CD4-positive, alpha-beta T cell treated with Interleukin-4 for 4 hours (primary cell): ENCODE data around the gene ALDH7A1.
"Not testable (repeated sequence)": the region's sequence is repeated elsewhere in the genome, so short reads cannot be mapped to it uniquely, and the experiment has no call there.

Source experiments
- DNase-seq: peaks from one replicate; pipeline ENCODE4 v3.0.0-alpha.2; 2020

The ALDH7A1 gene

DNA sequence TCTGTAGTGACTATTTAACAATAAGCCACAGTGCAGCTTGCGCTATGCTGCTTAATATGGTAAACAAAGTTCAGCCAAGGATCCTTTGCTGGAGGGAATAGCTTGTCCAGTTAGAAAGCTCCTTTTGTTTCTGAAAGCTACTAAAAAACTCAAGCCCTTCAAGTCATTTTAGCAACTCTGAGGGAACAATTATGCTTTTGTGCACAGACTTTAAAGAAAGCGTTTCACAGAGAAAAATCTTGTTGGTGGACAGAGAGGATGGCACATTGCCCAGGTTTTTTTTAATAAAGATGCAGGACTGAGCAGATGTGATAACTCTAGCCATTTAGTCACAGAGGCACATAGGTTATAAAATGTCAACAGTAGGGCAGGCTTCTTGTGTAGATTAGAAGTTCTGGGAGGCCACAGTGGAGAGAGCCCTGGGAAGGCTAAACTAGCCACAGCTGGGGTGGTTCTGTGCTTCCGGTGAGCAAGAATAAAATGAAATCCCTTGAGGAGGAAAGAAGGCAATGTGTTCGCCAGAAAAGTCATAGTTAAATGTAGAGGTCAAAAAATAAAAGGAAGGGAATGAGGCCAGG lies 63.4 kb downstream of the ALDH7A1 start:
- no peak for DNase-seq

DNA sequence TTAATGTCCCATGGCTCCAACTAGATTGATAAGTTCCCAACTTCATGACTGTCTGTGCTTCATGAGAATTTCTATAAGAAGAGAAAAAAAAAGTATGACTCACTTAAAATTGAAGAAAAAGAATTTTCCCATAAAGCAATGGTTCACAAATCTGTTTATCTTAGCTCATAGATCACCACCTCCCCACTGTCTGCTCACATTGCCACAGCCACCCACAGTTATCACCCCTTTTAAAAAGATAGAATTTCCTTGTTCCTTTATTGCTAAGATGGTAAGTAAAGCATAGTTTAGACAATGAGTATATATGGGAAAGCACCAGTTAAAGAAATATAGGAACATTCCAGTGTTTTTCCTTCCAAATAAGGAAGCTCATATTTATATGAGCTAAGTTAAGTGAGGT lies 67.1 kb downstream of the ALDH7A1 start:
- no peak for DNase-seq

DNA sequence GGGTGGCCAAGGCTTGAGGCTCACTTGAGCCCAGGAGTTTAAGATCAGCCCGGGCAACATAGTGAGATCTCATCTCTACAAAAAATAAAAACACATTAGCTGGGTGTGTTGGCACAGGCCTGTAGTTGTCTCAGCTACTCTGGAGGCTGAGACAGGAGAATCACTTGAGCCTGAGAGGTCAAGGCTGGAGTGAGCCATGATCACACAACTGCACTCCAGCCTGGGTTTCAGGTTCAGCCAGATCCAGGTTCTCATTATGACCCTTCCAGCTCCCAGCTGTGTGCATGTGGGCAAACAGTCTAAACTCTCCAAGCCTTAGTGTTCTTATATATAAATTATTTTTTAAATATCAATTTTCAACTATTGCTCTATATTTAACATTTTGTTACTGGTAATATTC lies 67.9 kb downstream of the ALDH7A1 start:
- DNase-seq: no peak

DNA sequence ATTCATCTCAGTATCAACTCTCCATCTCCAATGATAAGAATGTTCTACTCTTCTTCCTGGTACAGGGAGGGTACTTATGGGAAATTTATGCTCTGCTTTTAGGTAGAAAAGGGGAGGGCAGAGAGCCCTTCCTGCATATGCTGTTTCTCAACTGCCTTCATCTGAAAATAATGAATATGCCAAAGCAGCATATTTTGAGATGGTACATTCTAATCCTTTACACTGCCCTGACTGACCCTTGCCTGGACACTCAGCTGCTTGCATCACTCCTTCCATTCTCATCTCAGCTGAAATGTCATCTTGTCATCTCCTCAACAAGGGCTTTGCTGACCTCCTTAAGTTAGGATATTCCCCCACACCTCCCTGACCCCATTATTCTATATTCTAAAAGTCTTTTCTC lies 68.5 kb downstream of the ALDH7A1 start:
- no peak for DNase-seq

DNA sequence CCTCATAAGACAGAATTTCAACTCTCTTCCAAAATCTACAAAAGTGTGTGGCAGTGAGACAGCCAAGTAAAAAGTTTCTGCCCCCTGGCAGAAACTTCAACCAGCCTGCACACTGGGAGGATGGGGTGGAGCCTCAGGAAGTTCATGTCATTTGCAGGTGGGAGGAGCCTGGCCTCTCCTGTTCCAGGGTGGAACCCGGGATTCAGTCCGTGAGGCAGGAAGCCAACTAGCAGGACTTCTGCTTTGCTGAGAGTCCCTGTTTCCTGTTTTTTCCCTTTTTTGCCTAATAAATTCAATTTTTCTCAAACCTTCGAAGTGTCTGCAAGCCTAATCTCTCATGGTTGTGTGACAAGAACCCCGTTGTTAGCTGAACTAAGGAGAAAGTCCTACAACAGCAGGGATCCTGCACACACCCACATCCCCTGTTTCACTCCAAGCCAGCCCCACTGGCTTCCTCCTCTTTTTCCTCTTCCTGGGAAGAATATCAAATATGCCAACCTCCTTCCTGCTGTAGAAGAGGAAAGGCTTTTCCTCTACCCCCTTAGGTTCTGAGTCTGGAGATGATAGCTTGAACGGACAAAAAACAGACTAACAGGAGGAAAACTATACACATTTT lies 69.3 kb downstream of the ALDH7A1 start:
- no peak for DNase-seq

DNA sequence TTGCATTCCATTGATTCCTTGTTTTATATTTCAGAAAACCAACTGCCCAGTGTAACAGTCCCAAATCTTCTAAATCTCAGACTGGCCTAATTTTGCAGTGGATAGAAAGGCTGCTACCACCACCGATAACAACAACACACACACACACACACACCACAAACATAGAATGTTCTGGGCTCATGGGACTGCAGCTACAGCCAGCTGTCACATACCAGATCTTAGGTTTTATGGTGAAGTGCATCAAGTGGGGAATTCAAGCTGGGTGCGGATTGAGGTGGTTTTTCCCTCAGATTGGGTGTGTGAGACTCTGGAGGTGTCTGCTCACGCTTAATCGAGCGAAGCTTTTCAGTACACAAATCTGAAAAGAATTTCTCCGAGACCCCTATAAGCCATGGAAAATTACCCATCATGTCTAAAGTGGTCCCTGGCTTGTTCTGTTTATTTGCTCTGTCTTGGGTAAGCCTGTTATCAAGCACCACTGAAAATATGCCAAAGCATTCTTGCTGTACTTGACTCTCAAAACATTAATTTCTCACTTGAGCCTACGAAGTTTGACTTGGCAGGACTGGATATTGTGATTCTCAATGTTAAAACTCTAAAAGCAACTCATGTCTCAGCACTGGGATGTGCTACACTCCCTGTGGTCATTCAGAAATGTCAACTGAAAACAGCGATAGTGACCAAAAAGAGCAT lies 71.1 kb downstream of the ALDH7A1 start:
- DNase-seq: no peak

DNA sequence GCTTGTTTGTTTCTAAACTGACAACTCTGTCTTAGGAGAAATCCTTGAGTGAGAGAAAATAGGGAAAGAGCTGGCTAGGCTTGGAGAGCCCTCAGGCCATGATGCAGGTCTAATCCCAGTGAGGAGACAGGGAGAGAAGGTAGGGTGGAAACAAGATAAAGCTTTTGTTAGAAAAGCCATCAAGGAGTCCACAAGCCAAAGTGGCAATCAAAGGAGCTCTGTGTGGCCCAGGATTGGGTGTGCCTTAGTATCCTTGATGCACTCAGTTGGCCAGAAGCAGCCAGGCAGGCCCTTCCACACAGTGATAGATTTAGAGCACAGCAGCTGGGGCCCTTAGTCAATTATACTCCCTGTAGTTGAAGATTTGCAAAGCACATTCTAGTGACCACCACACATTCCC lies 73.9 kb downstream of the ALDH7A1 start:
- DNase-seq: no peak

DNA sequence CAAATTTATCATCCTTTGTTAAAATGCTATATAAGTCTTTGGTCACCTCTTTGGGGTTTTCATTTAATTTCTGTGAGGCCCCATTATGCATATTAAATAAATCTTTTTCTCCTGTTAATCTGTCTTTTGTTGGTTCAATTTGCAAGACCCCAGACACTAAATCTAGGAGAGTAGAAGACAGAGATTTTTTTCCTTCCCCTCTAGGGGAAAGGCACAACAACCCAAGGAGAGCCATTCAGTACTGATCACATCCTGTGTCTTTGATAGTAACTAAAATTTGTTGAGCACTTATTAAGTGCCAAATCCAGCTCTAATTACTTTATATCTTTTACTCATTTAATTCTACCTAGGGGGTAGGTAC lies 74.4 kb downstream of the ALDH7A1 start:
- DNase-seq: no peak

DNA sequence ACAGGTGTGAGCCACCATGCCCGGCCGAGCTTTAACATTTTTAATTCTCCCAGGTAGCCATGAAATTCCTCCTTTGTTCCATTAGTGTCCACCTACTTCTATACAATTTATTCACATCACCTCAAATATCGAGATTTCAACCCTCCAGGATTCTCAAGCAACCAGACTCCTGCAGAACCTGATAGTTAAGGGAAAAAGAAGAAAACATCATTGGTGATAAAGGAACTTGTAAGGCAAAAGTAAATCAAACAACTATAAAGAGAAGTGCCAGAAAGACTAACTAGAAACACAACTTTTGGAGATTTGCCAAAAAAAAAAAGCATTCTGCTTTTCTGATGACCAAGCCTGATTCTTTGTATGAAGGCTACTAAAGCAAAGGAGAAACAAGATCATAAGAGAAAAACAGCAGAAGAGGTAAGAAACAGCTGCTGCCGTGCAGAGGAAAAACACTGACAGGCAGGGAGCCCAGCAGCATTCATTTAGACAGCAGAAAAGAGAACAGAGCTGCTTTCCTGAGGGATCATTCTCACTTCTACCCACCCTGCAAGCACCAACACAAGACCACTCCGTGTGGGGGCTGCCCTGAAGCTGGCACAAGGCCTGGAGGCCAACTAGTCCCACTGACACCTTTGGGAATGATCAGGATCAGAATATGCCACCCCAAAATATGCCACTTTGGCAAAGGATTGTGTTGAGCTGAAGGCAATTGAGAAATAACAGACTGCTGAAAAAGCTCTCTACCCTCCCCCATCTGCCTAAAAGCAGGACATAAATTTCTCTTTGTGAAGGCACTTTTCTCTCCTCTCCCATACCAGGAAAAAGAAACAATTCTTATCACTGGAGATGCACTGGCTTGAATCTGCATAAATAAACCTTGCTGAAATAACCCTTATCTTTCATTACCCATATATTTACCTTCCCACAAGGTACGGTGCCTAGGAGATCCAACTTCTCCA lies 75.1 kb downstream of the ALDH7A1 start:
- no peak for DNase-seq

DNA sequence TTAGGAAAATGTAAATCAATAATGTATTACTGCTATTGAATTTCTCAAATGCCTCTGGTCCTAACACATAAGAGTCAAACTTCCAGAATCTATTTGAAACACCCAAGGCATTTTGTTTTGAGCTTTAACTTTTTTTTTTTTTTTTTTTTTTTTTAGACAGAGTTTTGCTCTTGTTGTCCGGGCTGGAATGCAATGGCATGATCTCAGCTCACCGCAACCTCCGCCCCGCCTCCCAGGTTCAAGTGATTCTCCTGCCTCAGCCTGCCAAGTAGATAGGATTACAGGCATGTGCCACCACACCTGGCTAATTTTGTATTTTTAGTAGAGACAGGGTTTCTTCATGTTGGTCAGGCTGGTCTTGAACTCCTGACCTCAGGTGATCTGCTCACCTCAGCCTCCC lies 75.8 kb downstream of the ALDH7A1 start:
- not testable (repeated sequence) for DNase-seq

DNA sequence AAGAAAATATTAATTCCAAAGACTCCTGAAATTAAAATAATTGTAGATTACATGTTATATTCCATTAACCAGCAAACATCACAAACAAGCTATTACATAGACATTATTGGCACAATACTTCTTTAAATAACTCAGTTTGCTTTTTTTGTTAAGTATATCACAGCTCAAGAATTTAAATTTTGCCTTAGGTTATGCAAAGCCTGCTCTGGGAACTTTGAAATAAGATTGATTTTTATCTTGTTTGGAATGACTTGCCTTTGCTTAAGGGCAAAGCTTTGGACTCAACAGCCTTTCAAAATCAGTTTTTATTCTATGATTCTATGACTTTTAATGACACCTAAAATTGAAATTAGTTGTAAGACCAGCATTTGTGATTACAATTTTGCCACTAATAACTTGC lies 78.2 kb downstream of the ALDH7A1 start:
- no peak for DNase-seq

DNA sequence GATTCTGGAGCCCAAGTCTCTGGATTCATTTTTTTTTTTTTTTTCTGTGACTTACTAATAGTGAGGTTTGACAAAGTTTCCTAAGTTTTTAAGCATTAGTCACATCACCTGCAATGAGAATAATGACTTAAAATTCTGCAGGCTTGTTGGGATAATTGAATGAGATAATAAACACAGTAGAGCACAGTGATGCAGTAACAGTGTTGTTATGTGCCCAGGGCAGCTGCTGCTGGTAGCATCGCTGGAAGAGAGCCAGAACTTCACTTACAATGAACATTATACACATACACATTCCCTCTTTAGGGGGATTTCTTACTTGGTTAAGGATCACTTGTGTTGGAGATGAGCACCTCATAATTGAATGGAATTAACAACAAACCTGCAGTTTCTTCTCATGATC lies 78.9 kb downstream of the ALDH7A1 start:
- no peak for DNase-seq

DNA sequence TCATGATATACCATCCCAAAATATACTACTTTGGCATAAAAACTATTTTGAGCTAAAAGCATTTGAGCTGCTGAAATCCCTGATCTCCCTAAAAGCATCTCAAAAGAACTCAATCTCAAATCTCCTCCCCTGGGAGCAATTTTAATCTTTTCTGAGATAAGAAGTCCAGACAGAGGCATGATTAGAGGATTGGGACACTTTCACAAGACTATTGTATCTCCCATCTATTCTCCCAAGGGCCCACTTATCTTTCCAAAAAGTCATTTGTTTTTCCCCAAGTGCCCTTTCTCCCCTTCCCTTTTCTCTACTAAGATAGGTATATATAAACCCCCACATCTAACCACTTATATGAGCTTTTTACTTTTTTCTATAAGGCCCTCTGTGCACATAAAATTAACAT lies 79.7 kb downstream of the ALDH7A1 start:
- no peak for DNase-seq

DNA sequence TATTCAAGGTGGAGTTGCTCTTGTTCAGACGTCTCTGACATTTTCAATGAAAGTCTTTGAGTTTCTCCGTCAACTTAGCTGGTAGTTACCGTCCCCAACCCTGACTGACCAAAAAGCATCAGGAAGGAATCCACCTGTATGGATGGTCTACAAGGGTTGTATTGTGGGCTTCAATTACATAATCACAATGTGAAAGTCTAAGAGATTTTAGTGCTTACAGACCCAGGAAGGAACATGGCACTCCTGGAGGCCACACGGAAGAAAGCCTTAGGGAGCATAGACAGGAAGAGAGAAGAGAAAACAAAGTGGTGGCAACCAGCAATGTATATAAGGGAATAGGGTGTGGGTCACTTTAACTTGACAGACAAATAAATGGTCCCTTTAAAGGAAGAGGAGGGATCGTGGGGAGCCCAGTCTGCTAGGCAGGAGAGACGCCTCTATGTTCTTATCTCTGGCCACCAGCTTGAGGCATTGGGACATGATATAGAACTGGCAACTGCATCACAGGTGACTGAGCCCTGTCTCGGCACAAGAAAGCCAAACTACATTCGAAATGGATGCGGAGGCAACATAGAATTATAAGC lies 80.4 kb downstream of the ALDH7A1 start:
- no peak for DNase-seq

DNA sequence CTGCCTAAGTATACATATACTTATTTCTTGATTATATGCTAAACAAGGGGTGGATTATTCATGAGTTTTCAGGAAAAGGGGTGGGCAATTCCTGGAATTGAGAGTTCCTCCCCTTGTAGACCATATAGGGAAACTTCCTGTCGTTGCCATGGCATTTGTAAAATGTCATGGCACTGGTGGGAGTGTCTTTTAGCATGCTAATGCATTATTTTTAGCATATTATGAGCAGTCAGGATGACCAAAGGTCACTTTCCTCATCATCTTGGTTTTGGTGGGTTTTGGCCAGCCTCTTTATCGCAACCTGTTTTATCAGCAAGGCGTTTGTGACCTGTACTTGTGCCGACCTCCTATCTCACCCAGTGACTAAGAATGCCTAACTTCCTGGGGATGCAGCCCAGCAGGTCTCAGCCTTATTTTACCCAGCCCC lies 80.9 kb downstream of the ALDH7A1 start:
- DNase-seq: no peak

DNA sequence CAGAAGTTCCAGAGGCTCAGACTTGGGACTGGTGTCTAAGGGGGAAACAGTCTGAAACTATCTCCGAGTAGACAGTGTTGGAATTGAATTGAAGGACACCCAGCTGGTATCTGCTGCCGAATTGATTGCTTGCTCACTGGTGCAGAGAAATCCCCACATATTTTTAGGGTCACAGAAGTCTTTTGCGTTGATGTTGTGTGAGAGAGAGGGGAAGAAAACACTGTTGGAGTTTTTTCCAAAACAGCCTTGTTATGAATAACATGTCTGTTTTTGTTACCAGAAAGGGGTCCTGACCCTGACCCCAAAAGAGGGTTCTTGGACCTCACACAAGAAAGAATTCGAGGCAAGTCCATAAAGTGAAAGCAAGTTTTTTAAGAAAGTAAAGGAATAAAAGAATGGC lies 81.3 kb downstream of the ALDH7A1 start:
- no peak for DNase-seq

DNA sequence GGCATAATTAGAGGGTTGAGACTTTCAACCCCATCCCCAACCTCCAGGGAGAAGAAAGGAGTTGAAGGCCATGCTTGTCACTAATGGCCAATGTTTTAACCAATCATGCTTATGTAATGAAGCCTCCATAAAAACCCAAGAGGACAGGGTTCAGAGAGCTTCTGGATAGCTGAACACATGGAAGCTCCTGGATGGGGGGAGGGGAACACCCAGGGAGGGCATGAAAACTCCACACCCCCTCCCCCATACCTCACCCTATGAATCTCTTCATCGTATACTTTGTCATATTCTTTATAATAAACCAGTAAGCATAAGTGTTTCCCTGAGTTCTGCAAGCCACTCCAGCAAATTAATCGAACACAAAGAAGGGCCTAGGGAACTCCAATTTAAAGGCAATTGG lies 81.7 kb downstream of the ALDH7A1 start:
- no peak for DNase-seq

DNA sequence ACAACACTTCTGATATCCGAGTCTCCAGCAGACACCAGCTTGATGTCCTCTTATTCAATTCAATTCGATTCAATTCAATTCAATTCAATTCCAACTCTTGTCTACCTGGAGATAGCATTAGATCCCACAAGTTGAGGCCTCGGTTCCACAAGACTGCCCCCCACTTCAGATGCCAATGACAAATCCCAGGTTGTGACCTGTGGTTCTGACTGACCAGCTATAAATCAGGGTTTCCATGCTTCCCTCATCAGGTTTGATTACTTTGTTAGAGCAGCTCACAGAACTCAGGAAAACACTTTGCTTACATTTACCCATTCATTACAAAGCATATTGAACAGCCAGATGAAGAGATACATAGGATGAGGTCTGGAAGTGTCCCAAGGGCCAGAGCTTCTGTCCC lies 82.6 kb downstream of the ALDH7A1 start:
- no peak for DNase-seq

DNA sequence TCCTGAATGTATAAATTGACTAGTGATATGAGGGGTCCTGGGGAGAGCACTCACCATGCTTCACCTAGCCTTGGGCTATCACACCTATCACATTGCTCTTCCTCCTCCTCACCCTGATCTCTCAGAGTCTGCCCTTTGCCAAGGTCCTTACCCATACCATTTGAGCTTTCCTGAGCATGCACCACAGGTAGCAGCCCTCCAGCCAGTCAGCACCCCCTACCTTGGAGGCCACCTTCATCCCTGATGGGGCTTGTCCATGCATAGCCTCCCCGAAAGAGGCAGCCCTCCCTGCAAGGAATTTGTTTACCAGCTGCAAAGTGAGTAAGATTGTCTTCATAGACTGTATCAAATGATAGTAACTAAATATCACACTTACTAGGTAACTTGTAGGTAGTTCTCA lies 83.1 kb downstream of the ALDH7A1 start:
- no peak for DNase-seq

DNA sequence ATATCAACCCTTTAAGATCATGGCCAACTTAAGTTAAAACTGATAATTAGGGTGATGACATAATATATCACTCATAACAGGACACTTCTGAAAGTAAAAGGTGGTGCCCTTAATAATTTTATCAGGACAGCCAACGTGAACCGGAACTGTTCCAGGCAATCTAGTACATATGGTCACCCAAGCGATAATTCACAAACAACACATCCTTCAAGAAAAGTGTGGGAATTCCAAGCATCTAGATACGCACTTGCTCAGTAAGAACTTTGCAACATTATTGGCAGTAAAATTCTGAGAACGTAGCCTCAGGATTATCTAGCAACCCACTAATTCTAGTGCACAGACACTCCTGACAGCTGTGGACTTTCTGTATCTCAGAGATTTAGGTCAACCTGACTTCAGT lies 85.7 kb downstream of the ALDH7A1 start:
- DNase-seq: no peak

DNA sequence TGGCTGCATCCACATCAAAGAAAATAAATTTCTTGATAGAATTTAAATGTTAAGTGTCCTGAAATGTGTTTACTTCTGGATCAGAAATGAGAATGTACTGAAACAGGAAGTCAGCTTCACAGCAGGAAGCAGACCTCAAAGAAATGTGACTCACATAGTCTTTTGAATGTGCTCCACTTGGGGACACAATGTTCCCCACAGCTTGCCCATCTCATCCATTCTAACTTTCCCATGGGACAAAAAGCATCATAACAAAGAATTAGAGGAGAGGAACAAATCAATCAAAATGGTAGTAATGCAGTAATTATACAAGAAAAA lies 86.1 kb downstream of the ALDH7A1 start:
- peak; percentile 50 for DNase-seq

DNA sequence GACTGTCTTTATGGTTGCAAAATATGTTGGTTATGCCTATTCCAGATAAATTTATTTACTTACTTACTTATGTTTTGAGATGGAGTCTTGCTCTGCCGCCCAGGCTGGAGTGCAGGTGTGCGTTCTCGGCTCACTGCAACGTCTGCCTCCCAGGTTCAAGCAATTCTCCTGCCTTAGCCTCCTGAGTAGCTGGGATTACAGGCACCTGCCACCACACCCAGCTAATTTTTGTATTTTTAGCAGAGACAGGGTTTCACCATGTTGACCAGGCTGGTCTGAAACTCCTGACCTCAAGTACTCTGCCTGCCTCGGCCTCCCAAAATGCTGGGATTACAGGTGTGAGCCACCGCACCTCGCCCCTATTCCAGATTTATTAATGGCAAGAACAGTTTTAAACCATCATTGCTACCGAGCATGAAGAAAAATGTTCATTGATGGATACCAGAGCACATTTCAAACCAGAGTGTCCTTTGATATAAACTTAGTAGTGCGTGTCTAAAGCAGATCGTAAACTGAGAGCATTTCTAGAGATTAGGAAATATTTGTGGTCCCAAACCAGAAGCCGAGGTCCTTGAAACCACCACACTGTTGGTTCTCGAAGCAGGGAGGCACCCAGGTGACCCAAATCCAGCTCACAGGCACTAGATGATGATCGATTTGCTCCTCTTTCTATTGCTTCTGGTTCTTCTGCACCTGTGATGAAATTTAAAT lies 86.6 kb downstream of the ALDH7A1 start:
- DNase-seq: no peak

DNA sequence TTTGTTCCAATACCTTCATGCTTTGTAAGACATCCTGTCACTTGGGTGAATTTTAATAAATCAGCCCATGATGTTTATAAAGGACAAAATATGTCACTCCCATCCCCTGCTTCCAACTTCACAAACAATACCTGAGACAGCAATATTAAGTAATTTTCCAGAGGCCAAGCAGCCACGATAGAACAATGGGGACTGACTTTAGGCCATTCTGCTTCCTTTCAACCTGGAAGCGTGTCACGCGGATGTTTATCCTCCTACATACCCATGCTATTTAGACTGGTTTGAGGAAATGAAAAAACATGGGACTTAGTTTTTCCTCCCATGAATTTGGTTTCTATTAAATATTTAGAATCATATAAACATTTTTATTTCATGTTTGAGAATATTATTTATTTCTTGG lies 88.9 kb downstream of the ALDH7A1 start:
- DNase-seq: no peak
